ENCODE data around the gene HADHB.

Gene HADHB

GRCh38 chr2:26274058-26274613 is 29.4 kb downstream of the HADHB start:
- no peak for TF ChIP-seq CTCF (IDR thresholded peaks at IDR 0.05)
- DNase-seq (ENCODE audit: low spot score), result peak; percentile 91
- Histone ChIP-seq H3K27ac (peak overlapping the region; percentile 63 to 92), H3K4me3 (peak overlapping the region; percentile 59)

- no peak overlapping the region for H3K27ac ChIP-seq
- no peak for DNase-seq (ENCODE audit: low spot score)
- no peak for TF ChIP-seq CTCF (IDR thresholded peaks at IDR 0.05)
Measured at GRCh38 chr2:26276484-26277227, 31.9 kb downstream of the HADHB start.

GRCh38 chr2:26279886-26280285 is 35.1 kb downstream of the HADHB start:
- Histone ChIP-seq H3K27ac (no peak overlapping the region), H3K4me3 (no peak overlapping the region)
- no peak for TF ChIP-seq CTCF (IDR thresholded peaks at IDR 0.05)
- DNase-seq (ENCODE audit: low spot score), result no peak

More at GRCh38 chr2:26276484-26277227, 31.9 kb downstream of the HADHB start:
- no peak overlapping the region for H3K4me3 ChIP-seq

- no peak for TF ChIP-seq CTCF (IDR thresholded peaks at IDR 0.05)
- no peak overlapping the region for H3K27ac ChIP-seq
- H3K4me3 ChIP-seq, result no peak overlapping the region
- DNase-seq (ENCODE audit: low spot score), result no peak
Measured at GRCh38 chr2:26281226-26281625, 36.5 kb downstream of the HADHB start.

GRCh38 chr2:26283606-26284005 is 38.9 kb downstream of the HADHB start:
- TF ChIP-seq CTCF (IDR thresholded peaks at IDR 0.05), result no peak
- Histone ChIP-seq H3K4me3 (no peak overlapping the region), H3K27ac (no peak overlapping the region)
- no peak for DNase-seq (ENCODE audit: low spot score)

GRCh38 chr2:26284132-26284531 is 39.4 kb downstream of the HADHB start:
- DNase-seq (ENCODE audit: low spot score), result no peak
- no peak overlapping the region for H3K27ac ChIP-seq
- no peak overlapping the region for H3K4me3 ChIP-seq
- TF ChIP-seq CTCF (IDR thresholded peaks at IDR 0.05), result no peak

- DNase-seq (ENCODE audit: low spot score), result no peak
- Histone ChIP-seq H3K27ac (no peak overlapping the region), H3K4me3 (no peak overlapping the region)
- TF ChIP-seq CTCF (IDR thresholded peaks at IDR 0.05), result no peak
Measured at GRCh38 chr2:26285931-26286330, 41.2 kb downstream of the HADHB start.

Data from coronary artery (tissue), 2 donors.